H1 (cell line): ENCODE data around the gene ZNF214. TPM values are rescaled to one million over a fixed set of nuclear protein-coding genes. Genes with fewer than 3 reads are reported as not detected.

Experiments
- CTCF ChIA-PET: fragments of 300-600 bp; sonication (Branson Sonifier 250); formaldehyde crosslinking; loops from one replicate; lab custom pipeline; 2021; ENCODE audit not compliant: partially characterized antibody; lab: Charles Lee
- POLR2A ChIA-PET: fragments of 300-600 bp; sonication (Branson Sonifier 250); formaldehyde crosslinking; loops from one replicate; lab custom pipeline; 2021; ENCODE audit warnings: inconsistent platforms; ENCODE audit not compliant: partially characterized antibody; lab: Charles Lee
- DNase-seq, 2 experiments: peaks; one replicate each; pipeline versions ENCODE4 v3.0.0 to v3.0.0-alpha.2; 2010 to 2022; ENCODE audit warnings: low spot score in 2 of 2, low read depth in 1 of 2, mixed read lengths in 1 of 2
- FAIRE-seq: peaks from 2 replicates; lab custom pipeline; 2011; peaks lifted over from hg19 to GRCh38; lab: Jason Lieb, UNC
- H2AFZ ChIP-seq: 2 replicates; pipeline ENCODE4 v1.8.1; 2012; ENCODE audit warnings: low read length, inconsistent platforms
- H2AK5ac ChIP-seq: 2 replicates; pipeline ENCODE4 v1.6.1; 2013; ENCODE audit warnings: low read depth, low read length
- H2BK120ac ChIP-seq: replicated peaks from 2 replicates; pipeline ENCODE3; 2013; ENCODE audit warnings: low read depth, low read length, inconsistent platforms
- H2BK12ac ChIP-seq: 2 replicates; pipeline ENCODE4 v1.6.1; 2013; ENCODE audit warnings: low read depth, low read length
- H2BK15ac ChIP-seq: 2 replicates; pipeline ENCODE4 v1.6.1; 2013; ENCODE audit warnings: low read length
- H2BK20ac ChIP-seq: 2 replicates; pipeline ENCODE4 v1.6.1; 2013; ENCODE audit warnings: low read length
- H2BK5ac ChIP-seq: 2 replicates; pipeline ENCODE4 v1.6.1; 2013; ENCODE audit warnings: low read depth, low read length
- H3K14ac ChIP-seq: 2 replicates; pipeline ENCODE4 v1.6.1; 2013; ENCODE audit warnings: inconsistent platforms; ENCODE audit not compliant: insufficient read length
- H3K18ac ChIP-seq: 2 replicates; pipeline ENCODE4 v1.6.1; 2013; ENCODE audit warnings: low read length; ENCODE audit errors: extremely low read depth
- H3K23ac ChIP-seq: 2 replicates; pipeline ENCODE4 v1.6.1; 2013; ENCODE audit warnings: inconsistent platforms; ENCODE audit not compliant: insufficient read length
- H3K23me2 ChIP-seq: 2 replicates; pipeline ENCODE4 v1.6.1; 2013; ENCODE audit warnings: low read depth, low read length
- H3K27ac ChIP-seq: 2 replicates; pipeline ENCODE4 v1.6.1; 2011; ENCODE audit warnings: low read depth, low read length, inconsistent platforms
- H3K27me3 ChIP-seq, 4 experiments: replicated peaks in 1 of 4; 1 replicate in 1 of 4; 2 replicates in 3 of 4; pipeline versions ENCODE4 v1.6.1 to v1.8.1; 2011 to 2013; ENCODE audit warnings: low read length in 3 of 4, mild to moderate bottlenecking in 3 of 4, inconsistent platforms in 2 of 4, mixed read lengths in 2 of 4, moderate library complexity in 1 of 4; ENCODE audit not compliant: control insufficient read depth in 3 of 4, insufficient read depth in 3 of 4; ENCODE audit errors: extremely low read depth in 1 of 4
- H3K36me3 ChIP-seq, 4 experiments: 2 replicates each; pipeline versions ENCODE4 v1.6.1 to v1.8.1; 2011 to 2013; ENCODE audit warnings: mild to moderate bottlenecking in 4 of 4, low read length in 3 of 4, moderate library complexity in 2 of 4, control low read depth in 1 of 4, inconsistent platforms in 1 of 4; ENCODE audit not compliant: insufficient read depth in 4 of 4, control insufficient read depth in 2 of 4
- H3K4ac ChIP-seq: replicated peaks from 2 replicates; pipeline ENCODE3; 2013; ENCODE audit warnings: low read length, low read depth, mixed read lengths, inconsistent platforms; ENCODE audit not compliant: insufficient read length
- H3K4me1 ChIP-seq, 4 experiments: replicated peaks in 1 of 4; 1 replicate in 1 of 4; 2 replicates in 3 of 4; pipeline versions ENCODE4 v1.6.1 to v1.8.1; 2011 to 2013; ENCODE audit warnings: low read length in 3 of 4, inconsistent platforms in 2 of 4, mixed read lengths in 1 of 4; ENCODE audit not compliant: insufficient read depth in 4 of 4, control insufficient read depth in 3 of 4
- H3K4me2 ChIP-seq, 2 experiments: 2 replicates each; pipeline versions ENCODE4 v1.6.1 to v1.8.1; 2011 to 2013; ENCODE audit warnings: low read depth in 2 of 2, low read length in 2 of 2, control low read depth in 1 of 2, inconsistent platforms in 1 of 2, mild to moderate bottlenecking in 1 of 2; ENCODE audit not compliant: insufficient read depth in 1 of 2
- H3K4me3 ChIP-seq, 4 experiments: fragments of 200-600, 300-600 bp in 1 of 4; sonication (generic), shearing (Covaris generic), sonication (Bioruptor Twin) in 1 of 4; 2 replicates each; pipeline versions ENCODE4 v1.5.1 to v1.8.1; 2011 to 2016; ENCODE audit warnings: low read length in 4 of 4, low read depth in 3 of 4, control low read depth in 2 of 4, inconsistent platforms in 2 of 4, mild to moderate bottlenecking in 2 of 4, mixed read lengths in 1 of 4, moderate library complexity in 1 of 4; ENCODE audit not compliant: insufficient read depth in 2 of 4; ENCODE audit errors: extremely low read depth in 1 of 4
- H3K56ac ChIP-seq: replicated peaks from 2 replicates; pipeline ENCODE3; 2013; ENCODE audit warnings: low read depth, mild to moderate bottlenecking, mixed read lengths, low read length, inconsistent platforms; ENCODE audit not compliant: insufficient read length
- H3K79me1 ChIP-seq: 2 replicates; pipeline ENCODE4 v1.6.1; 2013; ENCODE audit warnings: low read depth, low read length, control low read depth
- H3K79me2 ChIP-seq, 2 experiments: 2 replicates each; pipeline versions ENCODE4 v1.6.1 to v1.8.1; 2012 to 2013; ENCODE audit warnings: low read length in 2 of 2, mild to moderate bottlenecking in 2 of 2, inconsistent platforms in 1 of 2; ENCODE audit not compliant: insufficient read depth in 2 of 2, control insufficient read depth in 1 of 2
- H3K9ac ChIP-seq, 4 experiments: replicated peaks in 1 of 4; 1 replicate in 1 of 4; 2 replicates in 3 of 4; pipeline versions ENCODE4 v1.6.1 to v1.8.1; 2011 to 2013; ENCODE audit warnings: low read depth in 3 of 4, low read length in 3 of 4, control low read depth in 2 of 4, mild to moderate bottlenecking in 2 of 4, moderate library complexity in 2 of 4, inconsistent platforms in 1 of 4; ENCODE audit errors: extremely low read depth in 1 of 4
- H3K9me3 ChIP-seq, 2 experiments: 2 replicates each; pipeline versions ENCODE4 v1.6.1 to v1.8.1; 2012 to 2013; ENCODE audit warnings: mild to moderate bottlenecking in 2 of 2, moderate library complexity in 2 of 2, control low read depth in 1 of 2, inconsistent platforms in 1 of 2, low read depth in 1 of 2, low read length in 1 of 2, mixed read lengths in 1 of 2; ENCODE audit not compliant: insufficient read depth in 2 of 2
- H4K20me1 ChIP-seq, 2 experiments: replicated peaks in 1 of 2; 2 replicates each; pipeline versions ENCODE3 to v1.8.1; 2011 to 2013; ENCODE audit warnings: inconsistent platforms in 2 of 2, low read length in 2 of 2, mild to moderate bottlenecking in 1 of 2; ENCODE audit not compliant: insufficient read depth in 2 of 2, control insufficient read depth in 1 of 2
- H4K5ac ChIP-seq: 2 replicates; pipeline ENCODE4 v1.6.1; 2013; ENCODE audit warnings: low read length, low read depth, mixed read lengths, inconsistent platforms; ENCODE audit not compliant: insufficient read length
- H4K8ac ChIP-seq: 2 replicates; pipeline ENCODE4 v1.8.0; 2013; ENCODE audit warnings: mild to moderate bottlenecking, moderate library complexity, low read length, inconsistent platforms; ENCODE audit not compliant: insufficient read depth; ENCODE audit errors: extremely low read depth
- H4K91ac ChIP-seq: replicated peaks from 2 replicates; pipeline ENCODE3; 2013; ENCODE audit warnings: low read length, mixed read lengths, inconsistent platforms; ENCODE audit not compliant: insufficient read length
- ASH2L ChIP-seq: fragments of 200-600, 300-600 bp; sonication (generic); IDR thresholded peaks from one replicate; pipeline ENCODE4 v1.7.1; 2017; ENCODE audit warnings: low read length
- BACH1 ChIP-seq: IDR thresholded peaks from 2 replicates; pipeline ENCODE4 v1.6.1; 2012; ENCODE audit warnings: low read length, improper control_type of control experiment
- CEBPB ChIP-seq: IDR thresholded peaks from 2 replicates; pipeline ENCODE4 v1.6.1; 2012; ENCODE audit warnings: low read depth, low read length
- CTCF ChIP-seq, 3 experiments: IDR thresholded peaks; 1 replicate in 2 of 3; 2 replicates in 1 of 3; pipeline versions ENCODE4 v1.5.1 to v1.6.1; 2011; ENCODE audit warnings: low read length in 3 of 3, mild to moderate bottlenecking in 3 of 3, inconsistent platforms in 2 of 3, low read depth in 1 of 3, moderate library complexity in 1 of 3; ENCODE audit not compliant: insufficient read depth in 1 of 3; ENCODE audit errors: control extremely low read depth in 1 of 3
- FOSL1 ChIP-seq: IDR thresholded peaks from 2 replicates; pipeline ENCODE4 v1.6.1; 2011; ENCODE audit warnings: mild to moderate bottlenecking, low read depth, low read length, moderate library complexity; ENCODE audit not compliant: insufficient read depth
- GTF2F1 ChIP-seq: IDR thresholded peaks from 2 replicates; pipeline ENCODE4 v1.6.1; 2012; ENCODE audit warnings: low read depth, low read length, improper control_type of control experiment, borderline replicate concordance
- KDM4A ChIP-seq: IDR thresholded peaks from one replicate; pipeline ENCODE4 v1.7.1; 2012; ENCODE audit warnings: low read depth, mild to moderate bottlenecking, moderate library complexity, low read length, inconsistent platforms; ENCODE audit not compliant: severe bottlenecking
- SP2 ChIP-seq: IDR thresholded peaks from 2 replicates; pipeline ENCODE4 v1.6.1; 2012; ENCODE audit warnings: mild to moderate bottlenecking, low read length, inconsistent platforms
- SRF ChIP-seq: IDR thresholded peaks from 2 replicates; pipeline ENCODE4 v1.6.1; 2011; ENCODE audit warnings: mild to moderate bottlenecking, low read depth, low read length, moderate library complexity
- USF2 ChIP-seq: IDR thresholded peaks from 2 replicates; pipeline ENCODE4 v1.6.1; 2011; ENCODE audit warnings: low read length, improper control_type of control experiment
- YY1 ChIP-seq: IDR thresholded peaks from 2 replicates; pipeline ENCODE4 v1.6.1; 2011; ENCODE audit warnings: low read depth, mild to moderate bottlenecking, low read length
- WGBS, 2 experiments: shearing (Covaris generic) in 1 of 2; methylation state at CpG; one replicate each; pipeline versions ENCODE4 v1.1.6 to v1.1.7; 2013 to 2015; ENCODE audit warnings: low lambda C conversion rate in 2 of 2, mixed read lengths in 2 of 2, inconsistent platforms in 1 of 2, low coverage in 1 of 2, missing lambda C conversion rate in 1 of 2; ENCODE audit not compliant: insufficient replicate concordance in 2 of 2, insufficient coverage in 1 of 2, insufficient read length in 1 of 2; ENCODE audit errors: extremely low coverage in 1 of 2, missing lambda C conversion rate in 1 of 2; 5-methylcytosine and 5-hydroxymethylcytosine counted together
- polyA plus RNA-seq, 7 experiments: library from polyadenylated mRNA; depleted of rRNA in 3 of 7; stranded (reverse) in 5 of 7; unstranded in 2 of 7; fragments of >200 nt in 5 of 7; fragments of 200-250 nt in 2 of 7; gene quantifications; 1 replicate in 5 of 7; 2 replicates in 1 of 7; 4 replicates in 1 of 7; pipeline versions ENCODE4 v1.2.1 to v1.2.3, GENCODE V29; 2011 to 2013; ENCODE audit warnings: missing spikeins in 2 of 7, mixed read lengths in 2 of 7
- total RNA-seq: library from RNA; stranded (reverse); fragmentation: NEBNext Ultra II Directional; extraction: Animal tissue kit (Norgen Biotek cat#: 25700); gene quantifications from 2 replicates; pipeline ENCODE4 v1.2.1, GENCODE V29; 2021

Gene ZNF214
- total and polyA plus RNA-seq, 2 of the 8 experiments (the other 6 are each of a cell fraction or from before 2014, with no cell fraction given): 0.80 to 3.2 TPM

- no peaks in the 10 kb centered on the region for H3K9me3 ChIP-seq
- no peak overlapping the region for H2BK20ac ChIP-seq
- no peak overlapping the region for H3K14ac ChIP-seq
- no peaks in the 10 kb centered on the region for H3K36me3 ChIP-seq
- H2BK5ac ChIP-seq: no peak overlapping the region
- no peaks in the 10 kb centered on the region for H3K79me1 ChIP-seq
- H3K27ac ChIP-seq: no peak overlapping the region
- no peak overlapping the region for H3K4ac ChIP-seq
- no peak overlapping the region for H3K4me3 ChIP-seq
- no peak overlapping the region for H2BK15ac ChIP-seq
- H4K91ac ChIP-seq: no peak overlapping the region
- no peak overlapping the region for H3K23ac ChIP-seq
- FAIRE-seq (no peak), DNase-seq (no peak)
- no peaks in the 10 kb centered on the region; a peak in 1 of 7 replicates for H3K27me3 ChIP-seq
- no peak overlapping the region for H2BK120ac ChIP-seq
- no peak overlapping the region for H3K18ac ChIP-seq
- no peaks in the 10 kb centered on the region for H3K4me1 ChIP-seq
- ChIA-PET CTCF (interaction anchor here (0.9 to 1.3 kb wide), 2 partner anchors 220 to 278 kb away, joined by 3 read pairs; no protein-coding TSS in a partner anchor), POLR2A (no interaction called here)
- no peak overlapping the region for H3K9ac ChIP-seq
- 25% methylated on average over 1 of the region's 1 CpG; no CpG with 5 or more reads in 1 of the 2 experiments for WGBS, 2 experiments
- H4K8ac ChIP-seq: no peak overlapping the region
- no peak overlapping the region for H2AK5ac ChIP-seq
- no peak overlapping the region for H3K56ac ChIP-seq
- no peaks in the 10 kb centered on the region for H4K20me1 ChIP-seq
- no peak overlapping the region for H3K4me2 ChIP-seq
- no peak overlapping the region for H2BK12ac ChIP-seq
- H3K23me2 ChIP-seq: no peaks in the 10 kb centered on the region
- H4K5ac ChIP-seq: no peak overlapping the region
- no peak overlapping the region for H2AFZ ChIP-seq
- no peaks in the 10 kb centered on the region for H3K79me2 ChIP-seq
- TF ChIP-seq YY1: no peak
- no peak for TF ChIP-seq GTF2F1
- TF ChIP-seq CEBPB: no peak
- no peak for TF ChIP-seq SRF
- no peak for TF ChIP-seq CTCF (IDR thresholded peaks at IDR 0.05; ENCODE audit: control extremely low read depth in 1 of 3, insufficient read depth in 1 of 3, low read depth in 1 of 3, low read length in 3 of 3)
- TF ChIP-seq SP2: no peak
- TF ChIP-seq USF2: no peak
- no peak for TF ChIP-seq FOSL1
- TF ChIP-seq ASH2L: no peak
- TF ChIP-seq BACH1: no peak
- TF ChIP-seq KDM4A: no peak
Measured at GRCh38 chr11:7032692-7033091, 12.5 kb upstream of the ZNF214 start.
